Fibroblast of the aortic adventitia (primary cell): ENCODE measurements around the gene BEST1. TPM values are rescaled to one million over a fixed set of nuclear protein-coding genes. Genes with fewer than 3 reads are reported as not detected.
A peak's percentile ranks its signal among the peaks of the same experiment; 100 is the strongest.

ENCODE experiments used
- DNase-seq: peaks from one replicate; pipeline ENCODE4 v3.0.0-alpha.2; 2010; ENCODE audit warnings: low read depth
- H3K4me3 ChIP-seq: 2 replicates; pipeline ENCODE4 v1.5.1; 2011; ENCODE audit warnings: low read depth, mild to moderate bottlenecking, control low read depth, low read length, moderate library complexity
- total RNA-seq: library from RNA; depleted of rRNA; stranded (reverse); fragments of >200 nt; gene quantifications from 2 replicates; pipeline ENCODE4 v1.2.3, GENCODE V29; 2012; ENCODE audit warnings: low replicate concordance
- TF ChIP-seq, protein P1 (sequence below): IDR thresholded peaks from 2 replicates; pipeline ENCODE4 v1.5.1; 2011; ENCODE audit warnings: mild to moderate bottlenecking, low read length, control low read depth, inconsistent platforms; ENCODE audit not compliant: insufficient read depth

The BEST1 gene
- total RNA-seq, 1 donor: 3.1 TPM

DNA sequence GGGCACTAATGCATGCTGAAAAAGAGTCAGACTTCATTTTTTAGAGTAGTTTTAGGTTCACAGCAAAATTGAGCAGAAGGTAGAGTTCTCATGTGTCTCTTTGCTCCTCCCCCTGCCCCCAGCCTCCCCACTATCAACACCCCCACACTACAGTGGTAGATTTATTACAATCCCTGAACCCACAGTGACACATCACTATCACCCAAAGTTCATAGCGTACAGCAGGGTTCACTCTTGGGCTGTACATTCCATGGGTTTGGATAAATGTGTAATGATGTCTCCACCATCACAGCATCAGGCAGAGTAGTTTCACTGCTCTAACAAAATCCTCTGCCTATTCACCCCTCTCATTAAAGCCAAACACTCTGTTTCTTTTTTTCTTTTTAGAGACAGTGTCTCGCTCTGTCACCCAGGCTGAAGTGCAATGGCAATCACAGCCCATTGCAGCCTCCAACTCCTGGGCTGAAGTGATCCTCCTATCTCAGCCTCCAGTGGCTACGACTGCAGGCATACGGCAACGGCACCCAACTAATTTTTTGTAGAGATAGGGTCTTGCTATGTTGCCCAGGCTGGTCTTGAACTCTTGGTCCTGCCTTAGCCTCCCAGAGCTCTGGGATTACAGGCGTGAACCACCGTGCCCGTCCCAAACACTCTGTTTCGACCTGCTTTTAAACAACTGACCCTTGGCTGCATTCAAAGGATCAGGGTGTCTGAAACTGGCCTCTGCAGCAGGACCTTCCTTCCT, 4.1 kb downstream of the BEST1 start:
- H3K4me3 ChIP-seq: no peak overlapping the region
- DNase-seq: no peak
- TF ChIP-seq, protein P1, sequence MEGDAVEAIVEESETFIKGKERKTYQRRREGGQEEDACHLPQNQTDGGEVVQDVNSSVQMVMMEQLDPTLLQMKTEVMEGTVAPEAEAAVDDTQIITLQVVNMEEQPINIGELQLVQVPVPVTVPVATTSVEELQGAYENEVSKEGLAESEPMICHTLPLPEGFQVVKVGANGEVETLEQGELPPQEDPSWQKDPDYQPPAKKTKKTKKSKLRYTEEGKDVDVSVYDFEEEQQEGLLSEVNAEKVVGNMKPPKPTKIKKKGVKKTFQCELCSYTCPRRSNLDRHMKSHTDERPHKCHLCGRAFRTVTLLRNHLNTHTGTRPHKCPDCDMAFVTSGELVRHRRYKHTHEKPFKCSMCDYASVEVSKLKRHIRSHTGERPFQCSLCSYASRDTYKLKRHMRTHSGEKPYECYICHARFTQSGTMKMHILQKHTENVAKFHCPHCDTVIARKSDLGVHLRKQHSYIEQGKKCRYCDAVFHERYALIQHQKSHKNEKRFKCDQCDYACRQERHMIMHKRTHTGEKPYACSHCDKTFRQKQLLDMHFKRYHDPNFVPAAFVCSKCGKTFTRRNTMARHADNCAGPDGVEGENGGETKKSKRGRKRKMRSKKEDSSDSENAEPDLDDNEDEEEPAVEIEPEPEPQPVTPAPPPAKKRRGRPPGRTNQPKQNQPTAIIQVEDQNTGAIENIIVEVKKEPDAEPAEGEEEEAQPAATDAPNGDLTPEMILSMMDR: no peak

DNA sequence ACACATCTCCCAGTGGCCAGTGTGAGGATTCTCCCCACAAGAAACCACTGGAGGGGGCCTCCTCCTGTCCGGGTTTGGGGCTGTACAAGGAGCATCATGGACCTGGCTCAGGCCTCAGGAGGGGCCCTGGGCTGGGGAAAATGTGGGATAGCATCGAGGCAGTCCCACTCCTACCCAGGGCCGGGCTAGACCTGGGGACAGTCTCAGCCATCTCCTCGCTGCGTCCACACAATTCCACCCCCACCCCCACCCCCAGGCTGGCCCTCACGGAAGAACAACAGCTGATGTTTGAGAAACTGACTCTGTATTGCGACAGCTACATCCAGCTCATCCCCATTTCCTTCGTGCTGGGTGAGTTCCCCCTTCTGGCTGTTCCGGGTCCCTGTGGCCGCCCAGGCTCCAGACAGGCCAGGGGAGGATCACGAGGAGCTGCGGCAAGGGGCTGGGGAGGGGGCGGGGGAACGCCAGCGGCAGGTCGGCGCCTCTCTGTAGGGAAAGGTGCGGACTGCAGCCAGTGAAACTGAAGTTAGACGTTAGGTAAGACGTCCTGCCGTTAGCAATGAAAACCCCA, 4.8 kb downstream of the BEST1 start:
- TF ChIP-seq, protein P1: peak; percentile 49
- peak overlapping the region; percentile 48 for H3K4me3 ChIP-seq
- DNase-seq: peak; percentile 86

DNA sequence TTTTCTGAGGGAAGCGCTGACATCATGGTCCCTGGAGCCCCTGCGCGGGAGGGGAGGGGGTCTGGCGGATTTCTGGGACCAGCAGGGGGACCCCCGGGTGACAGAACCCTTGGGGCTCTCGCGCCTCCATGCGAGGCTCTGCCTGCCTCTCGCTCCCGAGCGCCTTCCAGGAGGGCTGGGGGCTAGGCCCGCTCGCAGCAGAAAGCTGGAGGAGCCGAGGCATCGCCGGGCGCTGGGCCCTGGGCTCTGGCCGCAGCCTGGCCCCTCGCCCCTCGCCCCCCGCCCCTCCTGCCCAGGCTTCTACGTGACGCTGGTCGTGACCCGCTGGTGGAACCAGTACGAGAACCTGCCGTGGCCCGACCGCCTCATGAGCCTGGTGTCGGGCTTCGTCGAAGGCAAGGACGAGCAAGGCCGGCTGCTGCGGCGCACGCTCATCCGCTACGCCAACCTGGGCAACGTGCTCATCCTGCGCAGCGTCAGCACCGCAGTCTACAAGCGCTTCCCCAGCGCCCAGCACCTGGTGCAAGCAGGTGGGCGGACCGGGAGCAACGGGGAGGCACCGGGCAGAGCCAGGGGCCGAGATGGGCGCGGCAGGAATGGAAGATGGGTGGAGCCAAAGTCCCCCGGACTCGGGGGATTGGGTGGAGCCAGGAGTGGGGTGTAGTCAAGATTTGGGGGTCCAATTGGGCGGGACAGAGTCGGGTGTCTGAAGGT, 5.4 kb downstream of the BEST1 start:
- no peak for DNase-seq
- peak overlapping the region; percentile 50 for H3K4me3 ChIP-seq
- TF ChIP-seq, protein P1: no peak

DNA sequence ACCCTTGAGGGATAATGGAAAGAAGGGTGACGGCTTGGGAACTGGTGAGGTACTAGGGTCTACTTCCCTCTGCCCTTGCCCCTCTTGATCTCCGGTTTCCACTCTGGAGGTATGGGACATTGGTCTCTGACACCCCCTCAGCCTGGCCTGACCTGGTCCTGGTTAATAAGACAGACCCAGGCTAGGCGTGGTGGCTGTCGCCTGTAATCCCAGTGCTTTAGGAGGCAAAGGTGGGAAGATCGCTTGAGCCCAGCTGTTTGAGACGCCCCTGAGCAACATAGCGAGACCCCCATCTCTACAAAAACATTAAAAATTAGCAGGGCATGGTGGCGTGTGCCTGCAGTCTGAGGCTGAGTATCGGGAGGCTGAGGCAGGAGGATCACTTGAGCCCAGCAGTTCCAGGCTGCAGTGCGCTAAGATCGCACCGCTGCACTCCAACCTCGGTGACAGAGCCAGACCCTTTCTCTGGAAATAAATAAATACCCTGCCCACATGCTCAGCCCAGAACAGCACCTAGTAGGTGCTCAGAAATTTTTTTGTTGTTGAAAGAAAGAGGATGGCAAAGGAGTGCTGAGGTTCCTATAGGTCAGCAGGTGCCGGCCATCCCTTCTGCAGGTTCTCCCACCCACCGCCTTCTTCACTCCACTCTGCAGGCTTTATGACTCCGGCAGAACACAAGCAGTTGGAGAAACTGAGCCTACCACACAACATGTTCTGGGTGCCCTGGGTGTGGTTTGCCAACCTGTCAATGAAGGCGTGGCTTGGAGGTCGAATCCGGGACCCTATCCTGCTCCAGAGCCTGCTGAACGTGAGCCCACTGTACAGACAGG, 6.3 kb downstream of the BEST1 start:
- peak overlapping the region; percentile 50 for H3K4me3 ChIP-seq

DNA sequence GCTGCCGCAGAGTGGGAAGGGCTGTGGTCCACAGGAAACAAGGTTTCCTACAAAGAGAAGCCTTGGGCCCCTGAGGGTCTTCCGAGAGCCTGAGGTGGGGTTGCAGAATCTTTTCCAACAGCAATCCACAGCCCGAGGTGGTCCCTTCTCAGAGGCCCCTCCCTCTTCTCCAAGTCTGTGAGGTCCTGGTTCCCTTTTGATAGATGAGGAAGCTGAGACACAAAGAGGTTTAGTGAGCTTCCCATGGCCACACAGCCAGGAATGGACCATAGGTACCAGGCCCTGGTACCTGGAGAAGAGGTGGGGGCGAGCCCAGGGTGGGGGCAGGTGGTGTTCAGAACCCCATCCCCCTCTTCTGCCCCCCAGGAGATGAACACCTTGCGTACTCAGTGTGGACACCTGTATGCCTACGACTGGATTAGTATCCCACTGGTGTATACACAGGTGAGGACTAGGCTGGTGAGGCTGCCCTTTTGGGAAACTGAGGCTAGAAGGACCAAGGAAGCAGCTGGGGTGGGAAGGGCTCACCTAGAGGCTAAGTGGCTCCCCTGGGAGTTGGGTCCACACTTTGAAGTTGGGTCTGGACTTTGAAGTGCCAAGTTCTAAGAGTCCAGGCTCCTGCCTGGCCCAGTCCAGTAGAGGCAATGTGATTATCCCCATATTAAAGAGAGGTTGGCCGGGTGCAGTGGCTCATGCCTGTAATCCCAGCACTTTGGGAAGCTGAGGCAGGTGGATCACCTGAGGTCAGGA, 7.0 kb downstream of the BEST1 start:
- no peak for DNase-seq
- H3K4me3 ChIP-seq: no peak overlapping the region
- TF ChIP-seq, protein P1: no peak

More for the DNA sequence above, 6.3 kb downstream of the BEST1 start:
- TF ChIP-seq, protein P1: no peak
- DNase-seq: no peak

DNA sequence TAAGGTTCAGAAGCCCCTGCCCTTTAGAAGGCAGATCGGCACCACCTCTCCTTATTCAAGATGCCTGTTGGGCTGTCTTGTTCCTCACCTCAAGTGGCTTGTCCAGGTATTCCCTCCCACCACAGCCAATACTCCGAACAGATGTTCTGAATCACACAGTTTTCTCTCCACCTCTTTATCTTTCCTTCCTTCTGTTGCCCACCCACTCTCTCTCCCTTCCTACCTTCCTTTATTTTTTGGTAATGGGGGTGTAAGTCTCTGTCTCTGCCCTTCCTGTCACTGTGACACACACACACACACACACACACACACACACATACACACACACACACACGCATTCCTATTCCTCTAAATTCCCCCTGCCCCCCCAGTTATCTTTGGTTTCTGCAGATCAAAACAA, 8.4 kb downstream of the BEST1 start:
- no peak for DNase-seq
- TF ChIP-seq, protein P1: no peak
- H3K4me3 ChIP-seq: no peak overlapping the region
